NT2/D1 (cell line): ENCODE data around the gene KITLG.

Source experiments
- SUZ12 ChIP-seq: IDR thresholded peaks from 2 replicates; pipeline ENCODE4 v1.6.1; 2011; ENCODE audit not compliant: insufficient read length, insufficient read depth; ENCODE audit errors: extremely low read depth
- YY1 ChIP-seq: IDR thresholded peaks from 2 replicates; pipeline ENCODE4 v1.6.1; 2011; ENCODE audit not compliant: insufficient read length, insufficient read depth
- ZNF274 ChIP-seq: IDR thresholded peaks from 2 replicates; pipeline ENCODE4 v1.6.1; 2011; ENCODE audit warnings: mild to moderate bottlenecking, low read depth, low read length

DNA sequence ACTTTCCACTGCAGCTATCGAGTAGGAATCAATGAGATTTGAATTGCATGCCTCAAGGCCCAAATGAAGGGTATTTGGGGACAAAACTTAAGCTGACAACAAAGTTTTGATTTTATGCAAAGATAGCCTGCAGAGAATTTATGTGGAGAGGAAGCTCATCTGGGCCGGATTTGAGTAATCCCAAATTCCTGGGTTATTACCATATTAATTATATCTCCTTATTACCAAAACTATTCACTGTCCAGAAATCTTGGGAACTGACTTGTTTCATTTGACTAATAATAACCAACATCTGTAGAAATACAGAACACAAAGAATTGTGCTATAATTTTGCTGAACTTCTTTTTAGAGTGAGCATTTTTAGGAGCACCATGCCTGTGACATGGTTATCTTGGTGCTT, 70.4 kb downstream of the KITLG start:
- no peak for TF ChIP-seq ZNF274
- TF ChIP-seq SUZ12, result no peak
- no peak for TF ChIP-seq YY1
